Measurements from ENCODE around the gene NMNAT2.
A peak's percentile ranks its signal among the peaks of the same experiment; 100 is the strongest.

NMNAT2 gene

GRCh38 chr1:183233113-183233512 is 185.1 kb downstream of the NMNAT2 start:
- Mint-ChIP-seq H3K4me1 (ENCODE audit: low read depth in 2 of 2) (no peaks in the 10 kb centered on the region), H3K36me3 (ENCODE audit: insufficient read depth) (no peaks in the 10 kb centered on the region), H3K27ac (no peak overlapping the region), H3K9me3 (no peaks in the 10 kb centered on the region), H3K4me3 (no peak overlapping the region), H3K27me3 (peaks cover 0 to 11% of the 10 kb centered on the region in 2 donors)
- ATAC-seq (replicated peaks), result no peak
- DNase-seq, result no peak

GRCh38 chr1:183231545-183231944 is 186.6 kb downstream of the NMNAT2 start:
- DNase-seq, result no peak
- H3K9me3 Mint-ChIP-seq, result no peaks in the 10 kb centered on the region
- H3K4me3 Mint-ChIP-seq, result no peak overlapping the region
- no peak overlapping the region for H3K27ac Mint-ChIP-seq
- peaks cover 8 to 18% of the 10 kb centered on the region in 2 donors for H3K27me3 Mint-ChIP-seq
- no peak for ATAC-seq (replicated peaks)
- H3K36me3 Mint-ChIP-seq (ENCODE audit: insufficient read depth), result no peaks in the 10 kb centered on the region
- no peaks in the 10 kb centered on the region for H3K4me1 Mint-ChIP-seq (ENCODE audit: low read depth in 2 of 2)

- H3K4me1 Mint-ChIP-seq (ENCODE audit: low read depth in 2 of 2), result no peaks in the 10 kb centered on the region
- DNase-seq (no peak), ATAC-seq (replicated peaks) (no peak)
- peaks cover 8 to 16% of the 10 kb centered on the region in 2 donors for H3K27me3 Mint-ChIP-seq
- H3K9me3 Mint-ChIP-seq, result no peaks in the 10 kb centered on the region
- H3K36me3 Mint-ChIP-seq (ENCODE audit: insufficient read depth), result no peaks in the 10 kb centered on the region
- H3K4me3 Mint-ChIP-seq, result no peak overlapping the region
- H3K27ac Mint-ChIP-seq, result no peak overlapping the region
These were observed 187.8 kb downstream of the NMNAT2 start for GRCh38 chr1:183230413-183230812.

- no peaks in the 10 kb centered on the region for H3K36me3 Mint-ChIP-seq (ENCODE audit: insufficient read depth)
- ATAC-seq (replicated peaks) (no peak), DNase-seq (no peak)
- H3K4me3 Mint-ChIP-seq, result no peak overlapping the region
- no peak overlapping the region for H3K27ac Mint-ChIP-seq
- peaks cover 8 to 10% of the 10 kb centered on the region in 2 donors for H3K27me3 Mint-ChIP-seq
- H3K4me1 Mint-ChIP-seq (ENCODE audit: low read depth in 2 of 2), result no peaks in the 10 kb centered on the region
- no peaks in the 10 kb centered on the region for H3K9me3 Mint-ChIP-seq
These were observed 189.6 kb downstream of the NMNAT2 start for GRCh38 chr1:183228347-183229220.

- H3K36me3 Mint-ChIP-seq (ENCODE audit: insufficient read depth), result no peaks in the 10 kb centered on the region
- ATAC-seq (replicated peaks) (no peak), DNase-seq (no peak)
- H3K27ac Mint-ChIP-seq, result no peak overlapping the region
- H3K4me1 Mint-ChIP-seq (ENCODE audit: low read depth in 2 of 2), result no peaks in the 10 kb centered on the region
- peaks cover 8 to 10% of the 10 kb centered on the region in 2 donors for H3K27me3 Mint-ChIP-seq
- H3K4me3 Mint-ChIP-seq, result no peak overlapping the region
- no peaks in the 10 kb centered on the region for H3K9me3 Mint-ChIP-seq
These were observed 190.5 kb downstream of the NMNAT2 start for GRCh38 chr1:183227422-183228346.

- no peaks in the 10 kb centered on the region for H3K4me1 Mint-ChIP-seq (ENCODE audit: low read depth in 2 of 2)
- H3K27ac Mint-ChIP-seq, result no peak overlapping the region
- no peaks in the 10 kb centered on the region for H3K36me3 Mint-ChIP-seq (ENCODE audit: insufficient read depth)
- H3K4me3 Mint-ChIP-seq, result no peak overlapping the region
- no peaks in the 10 kb centered on the region for H3K9me3 Mint-ChIP-seq
- ATAC-seq (replicated peaks) (no peak), DNase-seq (no peak)
- H3K27me3 Mint-ChIP-seq, result peaks cover 8 to 10% of the 10 kb centered on the region in 2 donors
These were observed 191.2 kb downstream of the NMNAT2 start for GRCh38 chr1:183226963-183227362.

- ATAC-seq (replicated peaks) (no peak), DNase-seq (no peak)
- Mint-ChIP-seq H3K9me3 (no peaks in the 10 kb centered on the region), H3K36me3 (ENCODE audit: insufficient read depth) (no peaks in the 10 kb centered on the region), H3K27me3 (peaks cover 8 to 10% of the 10 kb centered on the region in 2 donors), H3K4me1 (ENCODE audit: low read depth in 2 of 2) (no peaks in the 10 kb centered on the region), H3K27ac (no peak overlapping the region), H3K4me3 (no peak overlapping the region)
These were observed 191.8 kb downstream of the NMNAT2 start for GRCh38 chr1:183226361-183226760.

GRCh38 chr1:183223467-183223866 is 194.7 kb downstream of the NMNAT2 start:
- Mint-ChIP-seq H3K27ac (no peak overlapping the region), H3K4me3 (no peak overlapping the region), H3K4me1 (ENCODE audit: low read depth in 2 of 2) (peaks cover 0 to 3% of the 10 kb centered on the region in 2 donors), H3K36me3 (ENCODE audit: insufficient read depth) (no peaks in the 10 kb centered on the region), H3K9me3 (no peaks in the 10 kb centered on the region), H3K27me3 (peaks cover 8 to 10% of the 10 kb centered on the region in 2 donors)
- ATAC-seq (replicated peaks) (no peak), DNase-seq (no peak)

GRCh38 chr1:183222909-183223308 is 195.3 kb downstream of the NMNAT2 start:
- no peak for DNase-seq
- no peak overlapping the region for H3K4me3 Mint-ChIP-seq
- H3K27me3 Mint-ChIP-seq, result peaks cover 8 to 10% of the 10 kb centered on the region in 2 donors
- no peaks in the 10 kb centered on the region for H3K36me3 Mint-ChIP-seq (ENCODE audit: insufficient read depth)
- no peaks in the 10 kb centered on the region for H3K9me3 Mint-ChIP-seq
- no peak for ATAC-seq (replicated peaks)
- H3K27ac Mint-ChIP-seq, result no peak overlapping the region
- peaks cover 0 to 3% of the 10 kb centered on the region in 2 donors for H3K4me1 Mint-ChIP-seq (ENCODE audit: low read depth in 2 of 2)

GRCh38 chr1:183219616-183220009 is 198.6 kb downstream of the NMNAT2 start:
- DNase-seq (no peak), ATAC-seq (replicated peaks) (no peak)
- Mint-ChIP-seq H3K9me3 (no peaks in the 10 kb centered on the region), H3K36me3 (ENCODE audit: insufficient read depth) (peaks cover 3% of the 10 kb centered on the region), H3K4me3 (no peak overlapping the region), H3K27me3 (peaks cover 12 to 14% of the 10 kb centered on the region in 2 donors), H3K27ac (no peak overlapping the region), H3K4me1 (ENCODE audit: low read depth in 2 of 2) (peaks cover 0 to 3% of the 10 kb centered on the region in 2 donors)

GRCh38 chr1:183218971-183219615 is 199.1 kb downstream of the NMNAT2 start:
- H3K27ac Mint-ChIP-seq, result no peak overlapping the region
- H3K4me3 Mint-ChIP-seq, result no peak overlapping the region
- no peak for ATAC-seq (replicated peaks)

GRCh38 chr1:183218027-183218618 is 200.1 kb downstream of the NMNAT2 start:
- Mint-ChIP-seq H3K27me3 (peaks cover 13 to 16% of the 10 kb centered on the region in 2 donors), H3K4me3 (no peak overlapping the region), H3K9me3 (no peaks in the 10 kb centered on the region), H3K36me3 (ENCODE audit: insufficient read depth) (peaks cover 3% of the 10 kb centered on the region), H3K27ac (no peak overlapping the region), H3K4me1 (ENCODE audit: low read depth in 2 of 2) (peaks cover 0 to 3% of the 10 kb centered on the region in 2 donors)
- ATAC-seq (replicated peaks), result no peak
- DNase-seq, result no peak

More at GRCh38 chr1:183218971-183219615, 199.1 kb downstream of the NMNAT2 start:
- Mint-ChIP-seq H3K9me3 (no peaks in the 10 kb centered on the region), H3K36me3 (ENCODE audit: insufficient read depth) (peaks cover 3% of the 10 kb centered on the region), H3K27me3 (peaks cover 12 to 14% of the 10 kb centered on the region in 2 donors), H3K4me1 (ENCODE audit: low read depth in 2 of 2) (peaks cover 0 to 3% of the 10 kb centered on the region in 2 donors)
- DNase-seq, result peak in 1 of 3 experiments; percentile 3

- no peak overlapping the region for H3K4me3 Mint-ChIP-seq
- ATAC-seq (replicated peaks), result no peak
- no peak for DNase-seq
- H3K4me1 Mint-ChIP-seq (ENCODE audit: low read depth in 2 of 2), result peaks cover 0 to 3% of the 10 kb centered on the region in 2 donors
- H3K9me3 Mint-ChIP-seq, result no peaks in the 10 kb centered on the region
- peaks cover 3% of the 10 kb centered on the region for H3K36me3 Mint-ChIP-seq (ENCODE audit: insufficient read depth)
- H3K27me3 Mint-ChIP-seq, result peaks cover 24 to 28% of the 10 kb centered on the region in 2 donors
- H3K27ac Mint-ChIP-seq, result no peak overlapping the region
These were observed 202.2 kb downstream of the NMNAT2 start for GRCh38 chr1:183215936-183216335.

Data from effector memory CD8-positive, alpha-beta T cell (primary cell).